GM10847 (cell line): Measurements from ENCODE around the gene MICB.

Experiments
- POLR2A ChIP-seq: IDR thresholded peaks from 2 replicates; pipeline ENCODE4 v1.6.1; 2011; ENCODE audit not compliant: insufficient read length; ENCODE audit errors: extremely low read depth

Gene MICB

DNA sequence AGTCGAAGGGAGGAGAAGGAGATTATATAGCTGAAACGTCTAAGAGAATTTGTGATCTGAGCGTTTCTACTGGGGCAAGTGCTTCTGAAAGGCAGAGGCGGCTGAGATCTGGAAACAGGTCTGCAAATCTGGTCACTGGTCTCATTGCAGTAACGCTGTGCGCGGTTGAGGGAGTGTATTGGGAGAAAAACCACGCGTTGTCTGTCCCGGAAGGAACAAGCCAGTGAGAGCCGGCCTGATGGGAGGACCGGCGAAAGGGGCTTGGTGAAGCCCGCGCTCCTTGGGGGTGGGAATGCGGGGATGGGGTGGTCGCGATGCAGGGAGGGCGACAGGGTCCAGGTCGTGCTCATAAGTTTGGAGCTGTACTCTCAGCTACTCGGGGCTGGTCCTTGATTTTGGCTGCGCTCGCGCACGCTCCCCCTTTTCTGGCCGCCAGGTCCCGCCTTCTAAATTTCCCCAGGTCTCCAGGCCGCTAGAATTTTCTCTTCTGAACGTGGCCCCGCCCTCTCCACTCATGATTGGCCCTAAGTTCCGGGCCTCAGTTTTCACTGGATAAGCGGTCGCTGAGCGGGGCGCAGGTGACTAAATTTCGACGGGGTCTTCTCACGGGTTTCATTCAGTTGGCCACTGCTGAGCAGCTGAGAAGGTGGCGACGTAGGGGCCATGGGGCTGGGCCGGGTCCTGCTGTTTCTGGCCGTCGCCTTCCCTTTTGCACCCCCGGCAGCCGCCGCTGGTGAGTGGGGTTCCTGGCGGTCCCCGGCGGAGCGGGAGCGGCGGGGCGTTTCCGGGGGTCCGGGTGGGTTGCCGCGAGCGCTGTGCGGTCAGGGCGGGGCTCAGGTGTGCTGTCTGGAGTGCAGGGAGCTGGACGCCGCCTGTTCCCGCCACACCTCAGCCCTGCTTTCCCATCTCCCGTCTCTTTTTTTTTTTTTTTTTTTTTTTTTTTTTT, at the start of gene MICB:
Gene MICB (plus strand): TSS at position 615 of the 946 bp plus-strand sequence. CDS start 49 bp downstream, at position 664.
- TF ChIP-seq POLR2A = no peak

DNA sequence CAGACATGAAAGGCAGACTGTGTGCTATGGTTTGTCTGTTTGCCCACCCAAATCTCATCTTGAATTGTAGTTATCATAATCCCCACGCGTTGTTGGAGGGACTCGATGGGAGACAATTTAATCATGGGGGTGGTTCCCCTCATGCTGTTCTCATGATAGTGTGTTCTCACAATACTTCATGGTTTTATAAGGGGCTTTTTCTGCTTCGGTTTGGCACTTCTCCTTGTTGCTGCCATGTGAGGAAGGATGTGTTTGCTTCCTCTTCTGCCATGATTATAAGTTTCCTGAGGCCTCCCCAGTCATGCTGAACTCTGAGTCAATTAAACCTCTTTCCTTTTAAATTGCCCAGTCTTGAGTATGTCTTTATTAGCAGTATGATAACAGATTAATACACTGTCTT, 47.2 kb upstream of the MICB start:
- no peak for TF ChIP-seq POLR2A

DNA sequence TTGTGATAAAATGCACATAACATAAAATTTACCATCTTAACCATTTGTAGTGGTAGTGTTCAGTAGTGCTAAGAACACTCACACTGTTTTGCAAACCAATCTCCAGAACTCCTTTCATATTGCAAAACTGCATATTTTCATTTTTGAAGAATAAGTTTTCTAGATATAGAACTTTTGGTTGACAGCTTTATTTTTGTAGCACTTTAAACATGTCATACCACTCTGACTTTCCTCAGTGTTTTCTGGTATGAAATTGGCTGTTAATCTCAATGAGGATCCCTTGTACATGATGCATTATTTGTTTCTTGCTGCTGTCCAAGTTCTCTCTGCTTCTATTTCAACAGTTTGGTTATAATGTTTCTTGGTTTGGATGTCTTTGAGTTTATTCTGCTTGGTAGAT, 45.1 kb upstream of the MICB start:
- no peak for TF ChIP-seq POLR2A

DNA sequence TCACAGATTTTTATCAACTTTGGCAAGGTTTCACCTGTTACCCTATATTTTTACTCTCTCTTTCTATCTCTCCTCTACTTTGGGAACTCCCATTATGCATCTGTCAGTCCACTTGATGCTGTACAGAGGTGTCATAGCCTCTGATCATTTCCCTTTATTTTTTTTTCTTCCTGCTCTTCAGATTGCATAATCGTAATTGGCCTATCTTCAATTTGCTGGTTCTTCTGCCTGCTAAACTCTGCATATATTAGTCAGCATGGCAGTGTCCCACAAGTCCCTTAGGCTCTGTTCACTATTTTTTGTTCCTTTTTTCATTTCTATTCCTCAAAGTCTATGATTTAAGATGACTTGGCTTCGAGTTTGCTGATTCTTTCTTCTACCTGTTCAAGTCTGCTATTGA, 44.7 kb upstream of the MICB start:
- no peak for TF ChIP-seq POLR2A

DNA sequence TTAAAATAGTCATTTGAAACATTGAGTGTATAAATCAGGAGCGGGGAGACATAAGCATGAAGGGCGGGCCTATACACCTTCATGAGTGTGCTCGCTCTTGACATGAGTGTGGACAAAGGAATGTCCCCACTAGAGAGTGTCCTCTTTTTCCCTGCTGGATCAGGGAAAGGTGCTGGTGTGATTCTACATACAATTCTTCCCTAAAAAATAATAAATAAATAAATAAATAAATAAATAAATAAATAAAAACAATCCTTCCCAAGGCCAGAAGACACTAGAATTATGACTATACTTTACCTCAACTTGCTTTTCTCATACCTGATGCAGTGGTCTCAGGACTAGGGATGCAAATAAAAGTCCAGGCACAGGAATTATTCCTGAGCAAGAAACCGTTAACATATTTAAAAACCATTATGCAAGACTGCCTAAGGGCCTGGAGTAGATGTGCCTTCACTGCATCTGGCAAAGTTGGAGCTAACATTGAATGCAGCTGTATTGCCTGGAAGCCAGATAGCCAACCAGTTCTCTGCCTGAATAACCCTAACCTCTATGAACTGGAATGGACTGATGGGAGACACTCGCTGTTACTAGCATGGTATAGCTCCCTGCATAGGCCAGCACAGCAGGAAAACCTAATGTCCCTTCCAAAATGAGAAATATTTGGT, 37.5 kb upstream of the MICB start:
- no peak for TF ChIP-seq POLR2A

DNA sequence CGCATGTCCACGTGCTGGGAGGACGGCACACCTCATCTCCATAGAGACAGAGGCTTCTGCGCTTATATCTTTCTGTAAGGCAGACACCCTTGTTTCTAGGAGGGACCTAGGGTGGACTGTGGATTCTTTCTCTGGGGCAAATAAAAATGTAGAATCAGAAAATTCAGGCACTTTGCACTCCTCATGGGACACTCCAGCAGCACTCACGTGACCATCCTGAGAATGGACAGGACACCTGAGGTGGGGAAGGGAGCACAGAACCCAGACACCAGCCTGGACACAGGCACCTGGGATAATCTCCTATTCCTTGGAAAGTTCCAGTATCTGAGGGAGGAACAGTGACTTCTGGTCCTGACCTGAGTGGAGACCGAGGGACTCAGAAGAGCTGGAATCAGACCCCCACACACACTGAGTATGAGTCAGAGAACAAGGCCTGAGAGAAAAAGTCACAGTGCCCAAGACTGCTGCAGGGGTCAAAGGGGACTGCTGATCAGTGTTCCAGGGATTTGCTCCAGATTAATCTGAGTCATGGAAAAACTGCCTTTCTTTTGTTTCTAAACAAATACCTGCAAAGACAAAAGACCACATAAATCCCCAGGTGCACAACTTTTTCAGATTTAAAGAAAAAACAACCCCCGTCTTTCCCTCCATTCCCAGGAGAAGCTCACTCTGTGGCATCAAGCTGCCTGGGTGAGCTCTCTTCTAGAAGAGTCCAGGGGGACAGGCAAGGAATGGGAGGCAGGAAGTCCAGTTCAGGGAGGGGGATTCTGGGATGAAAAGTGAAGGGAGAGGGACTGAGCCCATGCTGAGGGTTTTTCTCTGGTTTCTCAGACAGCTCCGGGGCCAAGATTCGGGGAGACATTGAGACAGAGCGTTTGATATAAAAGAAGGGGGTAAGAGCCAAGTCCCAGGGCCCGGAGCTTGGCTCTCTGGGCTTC, 35.6 kb upstream of the MICB start:
- no peak for TF ChIP-seq POLR2A

DNA sequence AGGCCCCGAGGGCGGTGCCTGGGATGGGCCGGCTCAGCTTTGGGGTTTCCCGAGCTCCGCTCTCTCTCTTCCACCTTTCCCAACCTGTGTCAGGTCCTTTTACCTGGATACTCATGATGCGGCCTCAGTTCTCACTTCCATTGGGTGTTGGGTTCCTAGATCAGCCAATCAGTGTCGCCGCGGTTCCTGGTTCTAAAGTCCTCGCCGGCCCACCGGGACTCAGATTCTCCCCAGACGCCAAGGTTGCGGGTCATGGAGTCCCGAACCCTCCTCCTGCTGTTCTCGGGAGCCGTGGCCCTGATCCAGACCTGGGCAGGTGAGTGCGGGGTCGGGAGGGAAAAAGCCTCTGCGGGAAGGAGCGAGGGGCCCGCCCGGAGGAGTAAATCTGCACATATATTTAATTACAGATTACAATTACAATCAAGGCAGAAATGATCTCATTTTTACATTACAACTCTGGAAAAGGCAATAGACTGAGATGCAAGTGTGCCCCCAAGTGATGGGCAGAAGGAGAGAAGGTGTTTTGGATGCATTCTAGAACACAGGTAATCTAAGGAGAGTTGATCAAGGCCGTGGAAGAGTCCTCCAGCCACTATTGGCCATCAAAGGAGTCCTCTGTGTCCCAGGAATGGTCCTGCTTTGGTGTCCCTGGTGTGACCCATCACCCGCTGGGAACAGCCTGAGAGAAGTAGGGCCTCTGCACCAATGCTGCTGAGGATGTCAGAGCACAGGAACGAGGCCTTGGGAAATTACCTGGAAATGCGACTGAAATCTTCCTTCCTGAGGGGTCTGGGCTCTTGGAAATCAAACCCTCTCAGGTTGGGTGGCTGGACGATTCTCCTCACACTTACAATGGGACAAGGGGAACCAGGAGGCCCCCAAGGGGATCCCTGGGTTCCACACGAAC, 34.7 kb upstream of the MICB start:
- peak; percentile 89 for TF ChIP-seq POLR2A

DNA sequence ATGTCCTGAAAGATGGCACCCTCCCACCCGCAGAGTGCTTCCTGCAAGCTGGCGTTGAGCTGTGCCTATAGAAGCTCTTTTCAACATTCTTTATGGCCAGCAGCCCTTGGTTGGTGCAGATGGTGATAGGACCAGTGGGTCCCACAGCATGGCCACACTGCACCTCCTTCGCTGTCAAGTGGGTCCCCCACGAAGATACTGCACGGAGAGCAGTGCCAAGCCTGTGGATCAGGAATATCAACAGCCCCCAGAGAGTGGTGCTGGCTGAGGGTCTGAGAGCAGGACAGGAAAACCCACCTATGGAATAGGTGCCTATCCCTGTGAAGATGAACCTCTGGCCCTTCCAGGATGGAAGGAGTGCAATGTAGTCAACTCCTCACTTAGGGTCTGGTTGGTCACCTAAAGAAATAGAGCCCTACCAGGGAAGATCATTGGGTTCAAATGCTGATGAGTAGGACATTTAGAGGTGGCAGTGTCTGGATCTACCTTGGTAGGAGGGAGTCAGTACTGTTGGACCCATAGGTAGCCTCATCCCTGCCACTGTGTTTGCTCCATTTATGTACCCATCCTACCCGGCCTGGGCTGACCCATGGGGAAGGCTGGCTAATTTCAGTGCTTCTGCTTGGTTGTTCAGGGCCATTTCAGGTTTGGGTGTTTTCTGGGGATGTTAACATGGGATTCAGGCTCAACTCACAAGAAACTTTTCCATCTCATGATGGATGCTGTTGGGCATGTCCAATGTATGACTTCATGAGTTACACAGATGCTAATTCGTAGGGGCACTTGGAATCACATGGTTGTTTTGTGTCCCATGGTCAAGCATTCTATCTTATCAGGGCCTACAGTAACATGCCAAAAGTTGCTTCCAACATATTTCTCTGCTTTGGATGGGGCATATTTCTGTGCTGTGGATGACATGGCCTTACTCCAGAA, 33.4 kb upstream of the MICB start:
- TF ChIP-seq POLR2A = no peak

DNA sequence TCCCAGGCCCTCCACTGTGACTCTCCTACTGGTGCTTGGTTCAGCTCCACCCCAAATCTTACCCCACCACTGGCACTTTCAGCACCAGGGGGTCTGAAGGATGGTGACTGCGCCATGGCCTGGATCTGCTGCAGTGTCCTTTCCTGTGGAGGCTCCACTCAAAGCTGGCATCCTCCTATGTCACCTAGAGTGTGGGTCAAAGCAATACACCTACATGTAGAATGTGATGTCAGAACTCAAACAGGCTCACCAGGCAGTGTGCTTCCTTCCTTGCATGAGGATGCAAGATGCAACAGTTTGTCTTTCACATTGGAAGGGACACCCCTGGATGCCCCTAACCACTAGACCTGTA, 32.8 kb upstream of the MICB start:
- no peak for TF ChIP-seq POLR2A

DNA sequence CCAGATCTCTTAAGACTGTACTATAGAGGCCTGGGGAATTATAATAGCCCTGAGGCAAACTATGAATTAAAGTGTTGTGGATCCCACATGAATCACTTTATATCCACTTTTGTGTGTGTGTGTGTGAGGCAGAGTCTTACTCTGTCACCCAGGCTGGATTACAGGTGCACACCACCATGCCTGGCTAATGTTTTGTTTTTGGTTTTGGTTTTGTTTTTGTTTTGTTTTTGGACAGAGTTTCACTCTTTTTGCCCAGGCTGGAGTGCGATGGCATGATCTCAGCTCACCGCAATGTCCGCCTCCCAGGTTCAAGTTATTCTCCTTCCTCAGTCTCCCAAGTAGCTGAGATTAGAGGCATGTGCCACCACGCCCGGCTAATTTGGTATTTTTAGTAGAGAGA, 32.2 kb upstream of the MICB start:
- TF ChIP-seq POLR2A = no peak

DNA sequence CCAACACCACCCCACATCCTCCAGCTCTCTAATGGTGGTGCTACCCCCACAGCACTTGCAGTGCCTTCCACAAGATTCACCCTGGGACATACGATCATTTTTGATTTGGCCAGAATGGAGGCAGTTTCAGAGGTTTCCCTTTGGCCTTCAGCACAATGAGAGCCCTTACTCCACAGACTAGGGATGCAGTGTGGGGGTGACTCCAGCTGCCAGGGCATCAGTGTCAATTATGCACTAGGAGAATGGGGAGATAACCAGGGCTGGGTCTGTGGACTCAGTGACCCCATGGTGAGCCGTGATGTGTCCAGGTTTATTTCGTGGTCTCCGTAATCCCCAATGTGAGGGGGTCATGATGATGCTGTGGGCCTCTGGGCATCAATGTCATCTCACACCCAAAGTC, 31.5 kb upstream of the MICB start:
- TF ChIP-seq POLR2A = no peak

DNA sequence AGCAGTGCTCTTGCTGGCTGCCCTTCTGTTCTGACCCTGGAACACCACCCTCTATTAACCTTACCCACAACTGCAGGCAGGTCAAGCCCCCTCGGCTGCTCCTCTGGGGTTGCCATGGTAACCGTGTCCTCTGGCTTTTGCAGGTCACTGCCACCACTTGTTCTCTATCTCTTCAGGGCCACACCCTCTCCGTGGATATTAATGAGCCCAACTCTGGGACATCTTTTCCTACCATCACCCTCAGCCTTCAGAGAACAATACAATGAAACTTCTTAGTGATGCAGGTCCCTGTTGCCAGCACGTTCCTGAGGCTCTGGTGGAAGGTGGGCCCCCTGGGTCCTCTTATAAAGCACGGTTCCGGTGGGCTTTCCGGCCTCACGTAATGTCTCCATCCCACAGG, 30.8 kb upstream of the MICB start:
- no peak for TF ChIP-seq POLR2A

DNA sequence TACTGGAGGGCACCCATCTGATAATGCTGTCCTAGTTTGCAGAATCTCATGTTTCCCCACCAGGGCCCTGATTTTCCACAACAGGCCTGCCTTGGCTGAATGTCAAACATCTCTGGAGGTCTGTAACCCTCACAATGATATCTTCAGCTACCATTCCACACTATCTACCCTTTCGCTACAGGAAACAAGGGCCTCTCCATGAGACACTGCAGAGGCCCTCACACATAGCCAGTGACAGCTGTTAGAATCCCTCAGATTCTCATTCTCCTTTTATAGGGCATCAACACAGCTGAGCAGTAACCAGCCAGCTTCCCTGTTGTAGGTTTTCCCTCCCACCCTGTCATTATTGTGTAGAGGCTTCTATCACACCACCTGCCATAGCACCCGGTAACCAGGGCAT, 29.6 kb upstream of the MICB start:
- TF ChIP-seq POLR2A = no peak

DNA sequence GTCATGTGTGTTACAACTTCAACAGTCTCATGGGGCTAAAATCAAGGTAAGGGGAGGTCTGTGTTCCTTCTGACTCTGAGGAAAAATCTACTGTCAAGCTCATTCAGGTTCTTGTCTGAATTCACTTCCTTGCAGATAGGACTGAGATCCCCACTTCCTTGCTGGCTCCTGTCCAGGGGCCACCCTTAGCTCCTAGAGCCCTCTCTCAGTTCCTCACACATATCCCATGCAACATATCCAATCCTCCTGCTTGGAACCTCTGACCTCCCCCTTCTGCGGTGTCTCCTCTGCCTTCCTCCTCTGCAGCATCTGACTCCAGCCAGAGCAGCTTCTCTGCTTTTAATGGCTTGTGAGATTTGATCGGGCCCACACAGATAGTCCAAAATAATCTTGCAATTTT, 27.1 kb upstream of the MICB start:
- TF ChIP-seq POLR2A = no peak

DNA sequence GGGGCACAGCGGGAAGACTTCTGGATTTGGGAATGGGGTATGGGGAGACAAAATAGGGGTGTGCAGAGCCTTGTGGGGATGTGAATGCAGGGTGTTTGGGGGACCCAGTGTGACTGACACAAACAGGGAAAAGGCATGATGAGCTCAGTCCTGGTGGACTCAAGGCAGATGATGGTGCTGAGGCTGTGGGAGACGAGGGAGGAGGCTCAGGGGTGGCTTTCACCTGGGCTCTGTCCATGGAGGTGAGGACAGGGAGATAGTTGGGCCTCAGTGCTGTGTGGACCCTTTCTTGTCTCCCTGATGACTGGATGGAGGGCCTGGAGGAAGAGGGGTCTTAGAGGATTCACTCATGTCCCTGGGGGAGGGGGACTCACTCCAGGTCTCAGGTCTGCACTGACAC, 26.2 kb upstream of the MICB start:
- no peak for TF ChIP-seq POLR2A
